Neural progenitor cell (in vitro differentiated cells): ENCODE results near the gene KAZN. TPM values are rescaled to one million over a fixed set of nuclear protein-coding genes. Genes with fewer than 3 reads are reported as not detected.

Experiments
- DNase-seq: peaks from one replicate; pipeline ENCODE4 v3.0.0-alpha.2; 2016; ENCODE audit warnings: low spot score
- H2AFZ ChIP-seq: fragments of 200-600 bp; sonication (generic); replicated peaks from 2 replicates; pipeline ENCODE4 v1.6.1; 2016; ENCODE audit warnings: antibody characterized with exemption
- H3F3A ChIP-seq: fragments of 200-600 bp; sonication (generic); 2 replicates; pipeline ENCODE4 v1.6.1; 2016; ENCODE audit warnings: antibody characterized with exemption, low read depth
- H3K27ac ChIP-seq: fragments of 200-600 bp; sonication (generic); 2 replicates; pipeline ENCODE4 v1.5.1; 2016; ENCODE audit warnings: mild to moderate bottlenecking
- H3K27me3 ChIP-seq: fragments of 200-600 bp; sonication (generic); 2 replicates; pipeline ENCODE4 v1.6.1; 2016; ENCODE audit warnings: mild to moderate bottlenecking, moderate library complexity
- H3K36me3 ChIP-seq: fragments of 200-600 bp; sonication (generic); 2 replicates; pipeline ENCODE4 v1.5.1; 2016
- H3K4me1 ChIP-seq: fragments of 200-600 bp; sonication (generic); 2 replicates; pipeline ENCODE4 v1.6.1; 2016; ENCODE audit warnings: mixed run types
- H3K4me2 ChIP-seq: fragments of 200-600 bp; sonication (generic); 2 replicates; pipeline ENCODE4 v1.6.1; 2016
- H3K4me3 ChIP-seq: fragments of 200-600 bp; sonication (generic); 2 replicates; pipeline ENCODE4 v1.5.1; 2016
- H3K79me2 ChIP-seq: fragments of 200-600 bp; sonication (generic); 2 replicates; pipeline ENCODE4 v1.6.1; 2016; ENCODE audit warnings: low read depth
- H3K9ac ChIP-seq: fragments of 200-600 bp; sonication (generic); 2 replicates; pipeline ENCODE4 v1.6.1; 2016
- H3K9me3 ChIP-seq: fragments of 200-600 bp; sonication (generic); 2 replicates; pipeline ENCODE4 v1.5.1; 2016; ENCODE audit warnings: low read depth
- H4K20me1 ChIP-seq: fragments of 200-600 bp; sonication (generic); 2 replicates; pipeline ENCODE4 v1.6.1; 2016; ENCODE audit warnings: low read depth
- H3K27ac Mint-ChIP-seq: 3 replicates; pipeline ENCODE4 v1.8.0; 2021; ENCODE audit warnings: mixed read lengths
- H3K27me3 Mint-ChIP-seq: 2 replicates; pipeline ENCODE4 v1.8.0; 2022; ENCODE audit warnings: low read depth, mild to moderate bottlenecking, inconsistent platforms, moderate library complexity, mixed read lengths; ENCODE audit not compliant: insufficient read depth
- H3K36me3 Mint-ChIP-seq: 3 replicates; pipeline ENCODE4 v1.8.0; 2021; ENCODE audit warnings: mixed read lengths
- H3K4me1 Mint-ChIP-seq: 3 replicates; pipeline ENCODE4 v1.8.0; 2021; ENCODE audit warnings: mixed read lengths
- H3K4me3 Mint-ChIP-seq: 3 replicates; pipeline ENCODE4 v1.8.0; 2021; ENCODE audit warnings: mild to moderate bottlenecking, moderate library complexity, mixed read lengths
- H3K9me3 Mint-ChIP-seq: 3 replicates; pipeline ENCODE4 v1.8.0; 2020; ENCODE audit warnings: mixed read lengths
- EZH2 ChIP-seq: fragments of 200-600 bp; sonication (generic); IDR thresholded peaks from 2 replicates; pipeline ENCODE4 v1.6.1; 2017; ENCODE audit warnings: antibody characterized with exemption, mild to moderate bottlenecking, moderate library complexity
- EZH2phosphoT487 ChIP-seq: fragments of 200-600 bp; sonication (generic); IDR thresholded peaks from 2 replicates; pipeline ENCODE4 v1.6.1; 2017; ENCODE audit warnings: antibody characterized with exemption
- total RNA-seq: library from RNA; depleted of rRNA; stranded (reverse); fragments of >200 nt; gene quantifications from 2 replicates; pipeline ENCODE4 v1.2.3, GENCODE V29; 2015; ENCODE audit warnings: low replicate concordance
- TF ChIP-seq, protein P1 (sequence below): fragments of 200-600 bp; sonication (generic); IDR thresholded peaks from 2 replicates; pipeline ENCODE4 v1.5.1; 2017; ENCODE audit warnings: antibody characterized with exemption, mild to moderate bottlenecking

The KAZN gene
- total RNA-seq, 1 donor from 2014 or later: 6.1 TPM

- no peak overlapping the region for H3K27ac Mint-ChIP-seq
- TF ChIP-seq, protein P1, sequence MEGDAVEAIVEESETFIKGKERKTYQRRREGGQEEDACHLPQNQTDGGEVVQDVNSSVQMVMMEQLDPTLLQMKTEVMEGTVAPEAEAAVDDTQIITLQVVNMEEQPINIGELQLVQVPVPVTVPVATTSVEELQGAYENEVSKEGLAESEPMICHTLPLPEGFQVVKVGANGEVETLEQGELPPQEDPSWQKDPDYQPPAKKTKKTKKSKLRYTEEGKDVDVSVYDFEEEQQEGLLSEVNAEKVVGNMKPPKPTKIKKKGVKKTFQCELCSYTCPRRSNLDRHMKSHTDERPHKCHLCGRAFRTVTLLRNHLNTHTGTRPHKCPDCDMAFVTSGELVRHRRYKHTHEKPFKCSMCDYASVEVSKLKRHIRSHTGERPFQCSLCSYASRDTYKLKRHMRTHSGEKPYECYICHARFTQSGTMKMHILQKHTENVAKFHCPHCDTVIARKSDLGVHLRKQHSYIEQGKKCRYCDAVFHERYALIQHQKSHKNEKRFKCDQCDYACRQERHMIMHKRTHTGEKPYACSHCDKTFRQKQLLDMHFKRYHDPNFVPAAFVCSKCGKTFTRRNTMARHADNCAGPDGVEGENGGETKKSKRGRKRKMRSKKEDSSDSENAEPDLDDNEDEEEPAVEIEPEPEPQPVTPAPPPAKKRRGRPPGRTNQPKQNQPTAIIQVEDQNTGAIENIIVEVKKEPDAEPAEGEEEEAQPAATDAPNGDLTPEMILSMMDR: no peak
- TF ChIP-seq EZH2phosphoT487: no peak
- TF ChIP-seq EZH2: no peak
- Histone ChIP-seq H3K79me2 (no peaks in the 10 kb centered on the region), H3K9ac (no peak overlapping the region), H4K20me1 (no peaks in the 10 kb centered on the region), H3K4me3 (no peak overlapping the region), H3K4me2 (no peak overlapping the region), H3K9me3 (no peaks in the 10 kb centered on the region), H2AFZ (no peak overlapping the region), H3K4me1 (no peaks in the 10 kb centered on the region), H3K36me3 (no peaks in the 10 kb centered on the region), H3K27ac (no peak overlapping the region), H3F3A (no peaks in the 10 kb centered on the region), H3K27me3 (no peaks in the 10 kb centered on the region)
- peaks cover 5% of the 10 kb centered on the region for H3K4me1 Mint-ChIP-seq
- DNase-seq: no peak
- no peak overlapping the region for H3K4me3 Mint-ChIP-seq
- peaks cover 4% of the 10 kb centered on the region for H3K27me3 Mint-ChIP-seq
- peaks cover 19% of the 10 kb centered on the region for H3K36me3 Mint-ChIP-seq
- peaks cover 36% of the 10 kb centered on the region for H3K9me3 Mint-ChIP-seq
These were observed 245.0 kb downstream of the KAZN start for GRCh38 chr1:14843525-14843924.

GRCh38 chr1:14844356-14844755, 245.9 kb downstream of the KAZN start:
- no peaks in the 10 kb centered on the region for H3K27me3 ChIP-seq
- no peak overlapping the region for H2AFZ ChIP-seq
- peaks cover 32% of the 10 kb centered on the region for H3K9me3 Mint-ChIP-seq
- H3K4me1 Mint-ChIP-seq: peaks cover 14% of the 10 kb centered on the region
- H3K79me2 ChIP-seq: no peaks in the 10 kb centered on the region
- no peak overlapping the region for H3K4me3 Mint-ChIP-seq
- H3K36me3 Mint-ChIP-seq: peaks cover 19% of the 10 kb centered on the region
- H3F3A ChIP-seq: no peaks in the 10 kb centered on the region
- no peaks in the 10 kb centered on the region for H3K9me3 ChIP-seq
- no peak overlapping the region for H3K27ac Mint-ChIP-seq
- H4K20me1 ChIP-seq: no peaks in the 10 kb centered on the region
- no peak overlapping the region for H3K9ac ChIP-seq
- no peak overlapping the region for H3K27ac ChIP-seq
- TF ChIP-seq, protein P1: no peak
- no peak for TF ChIP-seq EZH2phosphoT487
- no peak for TF ChIP-seq EZH2
- peaks cover 4% of the 10 kb centered on the region for H3K27me3 Mint-ChIP-seq
- no peak for DNase-seq
- H3K4me3 ChIP-seq: no peak overlapping the region
- no peaks in the 10 kb centered on the region for H3K4me1 ChIP-seq
- no peak overlapping the region for H3K4me2 ChIP-seq
- no peaks in the 10 kb centered on the region for H3K36me3 ChIP-seq

GRCh38 chr1:14844923-14845617, 246.6 kb downstream of the KAZN start:
- Histone ChIP-seq H3K4me1 (no peaks in the 10 kb centered on the region), H3K4me3 (no peak overlapping the region), H3K9me3 (no peaks in the 10 kb centered on the region), H3K27me3 (no peaks in the 10 kb centered on the region), H3F3A (no peaks in the 10 kb centered on the region), H3K4me2 (no peak overlapping the region), H4K20me1 (no peaks in the 10 kb centered on the region), H2AFZ (no peak overlapping the region), H3K36me3 (no peaks in the 10 kb centered on the region), H3K79me2 (no peaks in the 10 kb centered on the region), H3K9ac (no peak overlapping the region), H3K27ac (no peak overlapping the region)
- no peak overlapping the region for H3K27ac Mint-ChIP-seq
- TF ChIP-seq EZH2phosphoT487 (no peak), EZH2 (no peak)
- TF ChIP-seq, protein P1: no peak
- peaks cover 31% of the 10 kb centered on the region for H3K9me3 Mint-ChIP-seq
- no peak for DNase-seq
- no peak overlapping the region for H3K4me3 Mint-ChIP-seq
- peaks cover 14% of the 10 kb centered on the region for H3K4me1 Mint-ChIP-seq
- H3K27me3 Mint-ChIP-seq: peaks cover 4% of the 10 kb centered on the region
- peaks cover 17% of the 10 kb centered on the region for H3K36me3 Mint-ChIP-seq
